Gastroesophageal sphincter (tissue), 4 donors: Measurements from ENCODE around the gene HOXC9. TPM values are rescaled to one million over a fixed set of nuclear protein-coding genes. Genes with fewer than 3 reads are reported as not detected.

Experiments
- ATAC-seq: fragments of 150-250 bp; one replicate; pipeline ENCODE4 v1.9.1; 2016; ENCODE audit warnings: mild to moderate bottlenecking, moderate library complexity
- H3K27ac ChIP-seq, 4 donors: fragments of 200-600 bp; sonication (generic) in 3 of 4; 1 replicate in 3 of 4; 2 replicates in 1 of 4; pipeline ENCODE4 v1.5.1; 2016 to 2019
- H3K27me3 ChIP-seq: fragments of 200-600 bp; sonication (generic); one replicate; pipeline ENCODE4 v1.5.1; 2019
- H3K36me3 ChIP-seq, 2 donors: fragments of 200-600 bp; sonication (generic); one replicate each; pipeline ENCODE4 v1.5.1; 2019; ENCODE audit warnings: control low read depth in 1 of 2
- H3K4me1 ChIP-seq, 3 donors: fragments of 200-600 bp; sonication (generic); 1 replicate in 2 of 3; 2 replicates in 1 of 3; pipeline ENCODE4 v1.5.1; 2016 to 2019; ENCODE audit warnings: control low read depth in 2 of 3
- H3K4me3 ChIP-seq, 2 donors: fragments of 200-600 bp; sonication (generic); one replicate each; pipeline ENCODE4 v1.5.1; 2019; ENCODE audit warnings: mild to moderate bottlenecking in 1 of 2, moderate library complexity in 1 of 2
- H3K9me3 ChIP-seq, 3 donors: fragments of 200-600 bp; sonication (generic); one replicate each; pipeline ENCODE4 v1.5.1; 2017 to 2019; ENCODE audit warnings: control low read depth in 2 of 3
- EP300 ChIP-seq: sonication (generic); formaldehyde crosslinking; IDR thresholded peaks from one replicate; pipeline ENCODE4 v1.6.1; 2017; ENCODE audit warnings: antibody characterized with exemption, mild to moderate bottlenecking
- POLR2A ChIP-seq, 2 donors: fragments of 450-650 bp; IDR thresholded peaks; one replicate each; pipeline ENCODE4 v1.6.1; 2017; ENCODE audit warnings: antibody characterized with exemption in 2 of 2, mild to moderate bottlenecking in 2 of 2, moderate library complexity in 1 of 2
- POLR2AphosphoS5 ChIP-seq: sonication (generic); formaldehyde crosslinking; IDR thresholded peaks from one replicate; pipeline ENCODE4 v1.6.1; 2017; ENCODE audit warnings: antibody characterized with exemption
- WGBS, 2 donors: methylation state at CpG; one replicate each; pipeline ENCODE4 v1.1.5; 2018; ENCODE audit warnings: low coverage in 1 of 2; 5-methylcytosine and 5-hydroxymethylcytosine counted together
- total RNA-seq, 4 donors: library from RNA; depleted of rRNA; stranded (reverse); fragments of >200 nt; gene quantifications; one replicate each; pipeline ENCODE4 v1.1.0, GENCODE V29; 2016
- TF ChIP-seq, protein P1 (sequence below), 4 experiments: fragments of 200-600 bp in 2 of 4; fragments of 450-650 bp in 2 of 4; sonication (generic) in 1 of 4; IDR thresholded peaks; one replicate each; pipeline ENCODE4 v1.5.1; 2017 to 2019; ENCODE audit warnings: antibody characterized with exemption in 4 of 4, mild to moderate bottlenecking in 2 of 4, moderate library complexity in 2 of 4

HOXC9 gene
- total RNA-seq, 4 donors from 2014 or later = not detected

DNA sequence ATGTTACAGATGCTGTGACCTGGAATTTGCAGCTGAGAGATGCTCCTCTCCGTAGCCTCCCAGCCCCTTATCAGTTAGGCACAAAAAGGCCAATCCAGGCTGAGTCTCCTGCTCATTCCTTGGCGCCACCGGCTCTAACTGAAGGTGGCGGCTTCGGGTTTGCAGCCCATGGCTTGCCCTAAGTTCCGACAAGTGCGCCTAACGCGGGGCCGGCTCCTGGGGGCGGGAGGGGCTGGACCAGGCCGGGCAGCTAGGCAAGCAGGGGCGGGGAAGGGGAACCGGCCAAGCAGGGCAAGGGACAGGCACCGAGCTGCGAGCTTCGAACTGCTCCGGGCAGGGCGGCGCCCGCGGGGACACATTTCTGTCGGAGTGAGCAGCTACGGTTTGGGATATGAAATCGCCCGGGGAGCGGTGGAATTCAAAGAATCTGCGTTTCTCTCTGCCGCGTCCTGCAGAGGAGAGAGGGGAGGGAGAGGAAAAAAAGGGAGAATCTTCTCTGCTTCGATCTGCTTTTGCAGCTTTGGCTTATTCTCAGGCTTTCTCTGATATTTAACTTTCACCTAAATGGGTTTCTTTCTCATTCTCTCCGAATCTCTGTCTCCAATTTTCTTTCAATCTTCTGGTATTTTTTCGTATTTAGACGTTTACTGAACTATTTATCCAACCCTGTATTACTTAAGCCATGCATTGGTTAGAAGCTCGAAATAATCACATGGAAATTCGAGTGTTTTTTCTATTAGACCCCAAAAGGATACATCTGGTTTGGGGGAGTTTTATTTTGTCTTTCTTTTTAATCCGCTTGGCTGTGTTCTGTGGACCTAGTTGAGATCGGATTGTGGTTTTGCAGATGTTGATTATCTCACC is 46.9 kb upstream of the HOXC9 start:
- no peak for ATAC-seq
- H3K27me3 ChIP-seq = peaks cover 100% of the 10 kb centered on the region
- no peaks in the 10 kb centered on the region for H3K36me3 ChIP-seq
- H3K9me3 ChIP-seq = peaks cover 0 to 6% (median 0%) of the 10 kb centered on the region in 3 donors
- 10 to 11% methylated on average over 15 to 26 of the region's 38 CpGs for WGBS, 2 donors
- H3K4me3 ChIP-seq = no peak overlapping the region
- H3K27ac ChIP-seq = no peak overlapping the region
- no peak for TF ChIP-seq EP300
- no peak for TF ChIP-seq POLR2A (IDR thresholded peaks at IDR 0.05)
- TF ChIP-seq POLR2AphosphoS5 = no peak
- TF ChIP-seq, protein P1, sequence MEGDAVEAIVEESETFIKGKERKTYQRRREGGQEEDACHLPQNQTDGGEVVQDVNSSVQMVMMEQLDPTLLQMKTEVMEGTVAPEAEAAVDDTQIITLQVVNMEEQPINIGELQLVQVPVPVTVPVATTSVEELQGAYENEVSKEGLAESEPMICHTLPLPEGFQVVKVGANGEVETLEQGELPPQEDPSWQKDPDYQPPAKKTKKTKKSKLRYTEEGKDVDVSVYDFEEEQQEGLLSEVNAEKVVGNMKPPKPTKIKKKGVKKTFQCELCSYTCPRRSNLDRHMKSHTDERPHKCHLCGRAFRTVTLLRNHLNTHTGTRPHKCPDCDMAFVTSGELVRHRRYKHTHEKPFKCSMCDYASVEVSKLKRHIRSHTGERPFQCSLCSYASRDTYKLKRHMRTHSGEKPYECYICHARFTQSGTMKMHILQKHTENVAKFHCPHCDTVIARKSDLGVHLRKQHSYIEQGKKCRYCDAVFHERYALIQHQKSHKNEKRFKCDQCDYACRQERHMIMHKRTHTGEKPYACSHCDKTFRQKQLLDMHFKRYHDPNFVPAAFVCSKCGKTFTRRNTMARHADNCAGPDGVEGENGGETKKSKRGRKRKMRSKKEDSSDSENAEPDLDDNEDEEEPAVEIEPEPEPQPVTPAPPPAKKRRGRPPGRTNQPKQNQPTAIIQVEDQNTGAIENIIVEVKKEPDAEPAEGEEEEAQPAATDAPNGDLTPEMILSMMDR (IDR thresholded peaks at IDR 0.05) = no peak
- H3K4me1 ChIP-seq = peaks cover 0 to 34% (median 10%) of the 10 kb centered on the region in 3 donors

DNA sequence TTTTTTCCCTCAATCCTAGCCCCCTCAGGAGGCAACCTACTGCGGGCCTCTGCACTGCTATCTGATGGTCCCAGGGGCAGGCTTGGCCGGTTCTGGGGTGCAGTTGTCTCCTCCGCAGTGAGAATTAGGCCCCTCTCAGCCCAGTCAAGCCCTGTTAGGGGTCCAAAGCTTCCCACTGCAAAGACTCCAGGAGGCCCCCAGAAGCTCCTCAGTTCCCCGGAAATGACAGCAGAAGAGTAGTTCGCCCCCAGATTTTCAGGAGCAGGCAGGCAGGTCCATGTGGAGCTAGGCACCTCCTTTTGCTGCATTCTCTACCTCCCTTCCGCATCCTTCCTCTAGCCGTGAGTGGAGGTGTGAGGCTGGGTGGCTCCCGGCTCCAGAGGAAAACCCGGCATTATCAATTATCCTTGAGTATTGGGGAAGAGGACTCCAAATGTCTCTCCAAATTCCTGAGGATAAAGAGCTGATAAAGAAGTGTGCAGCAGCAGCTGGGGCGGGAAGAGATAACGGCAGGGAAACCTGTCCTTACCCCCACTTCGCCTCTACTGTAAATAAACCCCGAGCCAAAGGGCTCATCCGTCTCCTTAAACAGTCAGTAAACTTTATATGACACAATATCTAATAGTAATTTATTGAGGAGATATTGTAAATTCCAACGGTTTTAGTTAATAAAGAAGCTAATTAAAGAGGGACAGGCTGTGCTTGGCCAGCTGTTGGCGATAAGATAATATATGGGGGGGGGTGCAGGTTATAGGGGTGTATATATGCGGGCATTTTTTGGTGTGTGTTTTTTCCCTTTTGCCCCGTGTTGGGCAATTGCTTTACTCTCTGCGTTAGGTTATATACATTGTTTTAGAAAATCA is 45.9 kb upstream of the HOXC9 start:
- H3K4me1 ChIP-seq = peaks cover 0 to 34% (median 10%) of the 10 kb centered on the region in 3 donors
- H3K27me3 ChIP-seq = peaks cover 100% of the 10 kb centered on the region
- no peaks in the 10 kb centered on the region for H3K36me3 ChIP-seq
- H3K9me3 ChIP-seq = peaks cover 0 to 6% (median 0%) of the 10 kb centered on the region in 3 donors
- WGBS, 2 donors = 4 to 6% methylated on average over 7 to 8 of the region's 19 CpGs
- H3K4me3 ChIP-seq = no peak overlapping the region
- TF ChIP-seq, protein P1 (IDR thresholded peaks at IDR 0.05) = no peak
- no peak for TF ChIP-seq POLR2A (IDR thresholded peaks at IDR 0.05)
- no peak for TF ChIP-seq POLR2AphosphoS5
- no peak for TF ChIP-seq EP300
- ATAC-seq = no peak
- no peak overlapping the region for H3K27ac ChIP-seq

DNA sequence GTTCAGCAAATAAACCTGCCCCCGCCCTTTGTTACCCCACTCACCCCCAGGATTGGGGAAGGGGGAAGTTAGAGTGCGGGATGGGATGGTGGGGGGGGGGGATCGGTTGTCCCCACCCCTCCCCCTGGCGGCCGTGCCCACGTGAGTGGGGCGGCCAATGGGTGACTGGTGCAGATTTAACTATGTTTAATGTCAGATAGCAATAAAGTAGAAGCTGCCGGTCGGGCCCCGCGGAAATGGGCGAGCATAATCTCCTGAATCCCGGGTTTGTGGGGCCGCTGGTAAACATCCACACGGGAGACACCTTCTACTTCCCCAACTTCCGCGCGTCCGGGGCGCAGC is 45.3 kb upstream of the HOXC9 start, which contains the start of gene HOXC12:
Gene HOXC12, plus strand, starts transcription at position 210 of the 342 bp plus-strand sequence. Its CDS starts 27 bp downstream, at position 237.
- Histone ChIP-seq H3K9me3 (peaks cover 0 to 6% (median 0%) of the 10 kb centered on the region in 3 donors), H3K27ac (no peak within 1 kb of the TSS), H3K4me1 (peaks cover 0 to 32% (median 10%) of the 10 kb centered on the region in 3 donors), H3K27me3 (peaks cover 100% of the 10 kb centered on the region), H3K4me3 (no peak within 1 kb of the TSS), H3K36me3 (no peaks in the 10 kb centered on the region)
- TF ChIP-seq EP300 (no peak), POLR2A (IDR thresholded peaks at IDR 0.05) (no peak), POLR2AphosphoS5 (no peak)
- TF ChIP-seq, protein P1 (IDR thresholded peaks at IDR 0.05) = no peak
- WGBS, 2 donors = 0 to 5% methylated on average over 1 to 14 of the region's 20 CpGs
- no peak for ATAC-seq

DNA sequence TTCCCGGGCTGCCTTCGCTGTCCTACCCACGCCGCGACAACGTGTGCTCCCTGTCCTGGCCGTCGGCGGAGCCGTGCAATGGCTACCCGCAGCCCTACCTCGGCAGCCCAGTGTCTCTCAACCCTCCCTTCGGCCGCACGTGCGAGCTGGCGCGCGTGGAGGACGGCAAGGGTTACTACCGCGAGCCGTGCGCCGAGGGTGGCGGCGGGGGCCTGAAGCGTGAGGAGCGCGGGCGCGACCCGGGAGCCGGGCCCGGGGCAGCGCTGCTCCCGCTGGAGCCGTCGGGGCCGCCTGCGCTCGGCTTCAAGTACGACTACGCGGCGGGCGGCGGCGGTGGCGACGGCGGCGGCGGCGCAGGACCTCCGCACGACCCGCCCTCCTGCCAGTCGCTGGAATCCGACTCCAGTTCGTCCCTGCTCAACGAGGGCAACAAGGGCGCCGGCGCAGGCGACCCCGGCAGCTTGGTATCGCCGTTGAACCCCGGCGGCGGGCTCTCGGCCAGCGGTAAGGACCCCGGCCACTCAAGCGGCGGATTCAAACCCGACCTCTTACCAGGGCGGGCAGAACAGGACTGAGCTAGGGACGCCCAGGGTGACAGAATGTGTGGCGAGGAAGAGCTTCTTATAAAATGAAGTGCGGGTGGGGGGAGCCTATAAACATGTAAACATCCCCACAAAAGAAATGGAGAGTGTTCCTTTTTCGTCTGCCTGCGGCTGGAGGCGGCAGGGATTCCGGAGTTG is 44.8 kb upstream of the HOXC9 start:
- TF ChIP-seq POLR2AphosphoS5 (no peak), POLR2A (IDR thresholded peaks at IDR 0.05) (no peak), EP300 (no peak)
- TF ChIP-seq, protein P1 (IDR thresholded peaks at IDR 0.05) = no peak
- H3K27ac ChIP-seq = no peak overlapping the region
- H3K9me3 ChIP-seq = peaks cover 0 to 6% (median 0%) of the 10 kb centered on the region in 3 donors
- no peak overlapping the region for H3K4me3 ChIP-seq
- H3K27me3 ChIP-seq = peaks cover 100% of the 10 kb centered on the region
- H3K36me3 ChIP-seq = no peaks in the 10 kb centered on the region
- 0 to 6% methylated on average over 1 to 5 of the region's 86 CpGs for WGBS, 2 donors
- H3K4me1 ChIP-seq = peaks cover 0 to 30% (median 10%) of the 10 kb centered on the region in 3 donors
- ATAC-seq = no peak
